ENCODE data around the gene CATSPERB. TPM values are rescaled to one million over a fixed set of nuclear protein-coding genes. Genes with fewer than 3 reads are reported as not detected.

CATSPERB gene
- total and polyA plus RNA-seq, 2 of the 8 experiments (the other 6 are each of a cell fraction or from before 2014, with no cell fraction given): 0.11 to 0.30 TPM

GRCh38 chr14:91742621-91743304, 10.9 kb upstream of the CATSPERB start:
- 94% methylated on average over 1 of the region's 1 CpG; no CpG with 5 or more reads in 1 of the 2 experiments for WGBS, 2 experiments (ENCODE audit: extremely low coverage in 1 of 2, insufficient coverage in 1 of 2, insufficient read length in 1 of 2, insufficient replicate concordance in 2 of 2, low coverage in 1 of 2, low lambda C conversion rate in 2 of 2, missing lambda C conversion rate in 1 of 2)

More at GRCh38 chr14:91742621-91743304, 10.9 kb upstream of the CATSPERB start:
- no peak overlapping the region for H2BK5ac ChIP-seq (ENCODE audit: low read depth, low read length)
- H3K23me2 ChIP-seq (ENCODE audit: low read depth, low read length): no peaks in the 10 kb centered on the region
- H4K91ac ChIP-seq (replicated peaks; ENCODE audit: insufficient read length, low read length): no peak overlapping the region
- no peak overlapping the region for H3K27ac ChIP-seq (ENCODE audit: low read depth, low read length)
- H2BK12ac ChIP-seq (ENCODE audit: low read depth, low read length): no peak overlapping the region
- no peaks in the 10 kb centered on the region for H3K27me3 ChIP-seq (replicated peaks in 1 of 4; ENCODE audit: control insufficient read depth in 3 of 4, extremely low read depth in 1 of 4, insufficient read depth in 3 of 4, low read length in 3 of 4)
- no peak overlapping the region for H3K23ac ChIP-seq (ENCODE audit: insufficient read length)
- H3K56ac ChIP-seq (replicated peaks; ENCODE audit: insufficient read length, low read depth, low read length): no peak overlapping the region
- no peaks in the 10 kb centered on the region for H4K20me1 ChIP-seq (replicated peaks in 1 of 2; ENCODE audit: control insufficient read depth in 1 of 2, insufficient read depth in 2 of 2, low read length in 2 of 2)
- H3K4ac ChIP-seq (replicated peaks; ENCODE audit: insufficient read length, low read depth, low read length): no peak overlapping the region
- POLR2A ChIA-PET (ENCODE audit: partially characterized antibody): no interaction called here
- no peaks in the 10 kb centered on the region for H3K79me1 ChIP-seq (ENCODE audit: low read depth, low read length)
- H2BK20ac ChIP-seq (ENCODE audit: low read length): no peak overlapping the region
- H2AK5ac ChIP-seq (ENCODE audit: low read depth, low read length): no peak overlapping the region
- no peak overlapping the region for H2AFZ ChIP-seq (ENCODE audit: low read length)
- no peak overlapping the region for H3K4me3 ChIP-seq (ENCODE audit: extremely low read depth in 1 of 4, insufficient read depth in 2 of 4, low read depth in 3 of 4, low read length in 4 of 4)
- no peak overlapping the region for H3K14ac ChIP-seq (ENCODE audit: insufficient read length)
- H2BK15ac ChIP-seq (ENCODE audit: low read length): no peak overlapping the region
- no peaks in the 10 kb centered on the region for H3K79me2 ChIP-seq (ENCODE audit: control insufficient read depth in 1 of 2, insufficient read depth in 2 of 2, low read length in 2 of 2)
- no peaks in the 10 kb centered on the region for H3K4me1 ChIP-seq (replicated peaks in 1 of 4; ENCODE audit: control insufficient read depth in 3 of 4, insufficient read depth in 4 of 4, low read length in 3 of 4)
- no peak overlapping the region for H4K5ac ChIP-seq (ENCODE audit: insufficient read length, low read depth, low read length)
- no peaks in the 10 kb centered on the region for H3K36me3 ChIP-seq (ENCODE audit: control insufficient read depth in 2 of 4, insufficient read depth in 4 of 4, low read length in 3 of 4)
- H2BK120ac ChIP-seq (replicated peaks; ENCODE audit: low read depth, low read length): no peak overlapping the region
- H4K8ac ChIP-seq (ENCODE audit: extremely low read depth, insufficient read depth, low read length): no peak overlapping the region
- CTCF ChIA-PET (ENCODE audit: partially characterized antibody): no interaction called here
- DNase-seq (ENCODE audit: low read depth in 1 of 2, low spot score in 2 of 2) (no peak), FAIRE-seq (no peak)
- no peak overlapping the region for H3K9ac ChIP-seq (replicated peaks in 1 of 4; ENCODE audit: extremely low read depth in 1 of 4, low read depth in 3 of 4, low read length in 3 of 4)
- no peaks in the 10 kb centered on the region for H3K9me3 ChIP-seq (ENCODE audit: insufficient read depth in 2 of 2, low read depth in 1 of 2, low read length in 1 of 2)
- H3K4me2 ChIP-seq (ENCODE audit: insufficient read depth in 1 of 2, low read depth in 2 of 2, low read length in 2 of 2): no peak overlapping the region
- no peak overlapping the region for H3K18ac ChIP-seq (ENCODE audit: extremely low read depth, low read length)
- TF ChIP-seq RNF2 (IDR thresholded peaks at IDR 0.05; ENCODE audit: borderline replicate concordance, low read depth, low read length, missing control alignments, poor library complexity, severe bottlenecking): no peak
- TF ChIP-seq KDM4A (IDR thresholded peaks at IDR 0.05; ENCODE audit: low read depth, low read length, severe bottlenecking): no peak
- no peak for TF ChIP-seq SP1 (IDR thresholded peaks at IDR 0.05; ENCODE audit: low read depth, low read length)
- TF ChIP-seq MAX (IDR thresholded peaks at IDR 0.05): no peak
- TF ChIP-seq EZH2 (IDR thresholded peaks at IDR 0.05; ENCODE audit: low read depth, low read length, severe bottlenecking): no peak
- TF ChIP-seq YY1 (IDR thresholded peaks at IDR 0.05; ENCODE audit: low read depth, low read length): no peak
- TF ChIP-seq TEAD4 (IDR thresholded peaks at IDR 0.05; ENCODE audit: low read depth, low read length): no peak
- TF ChIP-seq MAFK (IDR thresholded peaks at IDR 0.05; ENCODE audit: low read depth, low read length): no peak
- no peak for TF ChIP-seq SP4 (IDR thresholded peaks at IDR 0.05; ENCODE audit: low read length)

Measured in H1 (cell line).